K562 (cell line): ENCODE measurements around the gene PEX6. TPM values are rescaled to one million over a fixed set of nuclear protein-coding genes. Genes with fewer than 3 reads are reported as not detected.
A peak's percentile ranks its signal among the peaks of the same experiment; 100 is the strongest.

Source experiments
- AFF1 ChIP-seq, 2 experiments: fragments of 450-650 bp; IDR thresholded peaks; 2 replicates each; pipeline ENCODE4 v1.6.1; 2018; ENCODE audit warnings: mild to moderate bottlenecking in 2 of 2, low read depth in 1 of 2; ENCODE audit not compliant: partially characterized antibody in 2 of 2
- ATF6 ChIP-seq: sonication (generic); formaldehyde crosslinking; IDR thresholded peaks from 2 replicates; pipeline ENCODE4 v1.4.0; 2020; ENCODE audit warnings: mild to moderate bottlenecking, missing genetic modification reagents
- CBFB ChIP-seq: sonication (generic); formaldehyde crosslinking; IDR thresholded peaks from 2 replicates; pipeline ENCODE4 v1.4.0; 2020; ENCODE audit warnings: mild to moderate bottlenecking, missing genetic modification reagents
- GMEB1 ChIP-seq: fragments of 250-450 bp; sonication (Bioruptor Pico); IDR thresholded peaks from 2 replicates; pipeline ENCODE4 v1.4.0; 2020; ENCODE audit warnings: mild to moderate bottlenecking
- HCFC1 ChIP-seq: IDR thresholded peaks from 2 replicates; pipeline ENCODE4 v1.6.1; 2012; ENCODE audit warnings: low read depth, low read length, improper control_type of control experiment
- KDM4B ChIP-seq, 2 experiments: fragments of 450-650 bp in 1 of 2; sonication (generic) in 1 of 2; IDR thresholded peaks; 2 replicates each; pipeline ENCODE4 v1.6.1; 2016 to 2017; ENCODE audit warnings: borderline replicate concordance in 2 of 2, antibody characterized with exemption in 1 of 2, low read depth in 1 of 2, mild to moderate bottlenecking in 1 of 2
- NONO ChIP-seq, 2 experiments: fragments of 200-400 bp in 1 of 2; fragments of 450-650 bp in 1 of 2; formaldehyde crosslinking in 1 of 2; IDR thresholded peaks; 2 replicates each; pipeline ENCODE4 v1.6.1; 2017; ENCODE audit warnings: low read depth in 2 of 2, mild to moderate bottlenecking in 2 of 2, moderate library complexity in 2 of 2, low read length in 1 of 2
- PHF8 ChIP-seq: fragments of 200-600 bp; sonication (generic); IDR thresholded peaks from 2 replicates; pipeline ENCODE4 v1.6.1; 2012; ENCODE audit warnings: mixed run types, mild to moderate bottlenecking, inconsistent platforms, low read length, moderate library complexity, borderline replicate concordance
- TAF1 ChIP-seq: IDR thresholded peaks from 2 replicates; pipeline ENCODE4 v1.6.1; 2011; ENCODE audit warnings: mild to moderate bottlenecking, low read length, moderate library complexity; ENCODE audit not compliant: insufficient read depth, control insufficient read depth, severe bottlenecking; ENCODE audit errors: extremely low read depth
- UBTF ChIP-seq, 2 experiments: IDR thresholded peaks; 2 replicates each; pipeline ENCODE4 v1.6.1; 2012; ENCODE audit warnings: improper control_type of control experiment in 2 of 2, low read depth in 2 of 2, low read length in 2 of 2, borderline replicate concordance in 1 of 2
- ZNF24 ChIP-seq: fragments of 450-650 bp; IDR thresholded peaks from 2 replicates; pipeline ENCODE4 v1.6.1; 2016
- ZNF324 ChIP-seq: fragments of 250-450 bp; sonication (Bioruptor Pico); IDR thresholded peaks from 2 replicates; pipeline ENCODE4 v1.4.0; 2020; ENCODE audit warnings: mild to moderate bottlenecking
- ZNF395 ChIP-seq: fragments of 200-800 bp; sonication (Bioruptor generic); IDR thresholded peaks from 2 replicates; pipeline ENCODE4 v1.6.1; 2017; ENCODE audit warnings: missing genetic modification characterization, missing compliant biosample characterization
- polyA plus RNA-seq, 8 experiments: library from polyadenylated mRNA; depleted of rRNA in 4 of 8; stranded (reverse) in 5 of 8; unstranded in 3 of 8; fragments of >200 nt; fragmentation: Nextera tagmentation in 2 of 8; fragmentation: Illumina TruSeq in 1 of 8; extraction: Ambion mirVana in 2 of 8; extraction: Trizol in 1 of 8; gene quantifications; 2 replicates each; pipeline versions ENCODE4 v1.2.1 to v1.2.3, GENCODE V29; 2011 to 2014; ENCODE audit warnings: inconsistent platforms in 1 of 8, missing spikeins in 1 of 8
- total RNA-seq, 7 experiments: library from RNA; depleted of rRNA in 6 of 7; stranded (reverse); fragments of >200 nt in 6 of 7; fragmentation: Illumina TruSeq in 2 of 7; extraction: Trizol in 2 of 7; gene quantifications; 2 replicates each; pipeline versions ENCODE4 v1.2.1 to v1.2.3, GENCODE V29; 2011 to 2021; ENCODE audit warnings: low replicate concordance in 1 of 7

Gene PEX6
- total and polyA plus RNA-seq, 9 of the 15 experiments (the other 6 are each of a cell fraction or from before 2014, with no cell fraction given) = 0.17 to 20.8 (median 6.9) TPM

- TF ChIP-seq PHF8 (peak; percentile 92), TAF1 (peak; percentile 80), HCFC1 (peak; percentile 57), ATF6 (CRISPR knock-in tag) (peak; percentile 96), CBFB (CRISPR knock-in tag) (0 out of 2 replicates have a peak, but pooled peaks have one; percentile 6), UBTF (IDR thresholded peaks at IDR 0.05; ENCODE audit: borderline replicate concordance in 1 of 2, low read depth in 2 of 2, low read length in 2 of 2) (peak; percentile 81 to 92), ZNF24 (peak; percentile 8; the same call in 1 of the 2 replicates), ZNF395 (CRISPR knock-in tag) (peak; percentile 89), GMEB1 (peak; percentile 56), KDM4B (IDR thresholded peaks at IDR 0.05; ENCODE audit: borderline replicate concordance in 2 of 2, low read depth in 1 of 2) (no peak; a peak in 1 of 4 replicates), ZNF324 (CRISPR knock-in tag) (no peak; the same call in 1 of the 2 replicates), AFF1 (IDR thresholded peaks at IDR 0.05; ENCODE audit: low read depth in 1 of 2, partially characterized antibody in 2 of 2) (peak in 1 of 2 experiments; percentile 90), NONO (IDR thresholded peaks at IDR 0.05; ENCODE audit: low read depth in 2 of 2, low read length in 1 of 2) (peak in 1 of 2 experiments; percentile 32; a peak in 2 of 4 replicates)
Measured at GRCh38 chr6:42928986-42929820, 49.8 kb downstream of the PEX6 start, which contains the start of gene CNPY3 (continued).
